Hepatocyte (in vitro differentiated cells): ENCODE measurements around the gene SH3RF3.

Source experiments
- EZH2 ChIP-seq: fragments of 200-600 bp; sonication (generic); IDR thresholded peaks from 2 replicates; pipeline ENCODE4 v1.6.1; 2016; ENCODE audit warnings: antibody characterized with exemption, mild to moderate bottlenecking, borderline replicate concordance
- TF ChIP-seq, protein P1 (sequence below): fragments of 200-600 bp; sonication (generic); IDR thresholded peaks from 2 replicates; pipeline ENCODE4 v1.5.1; 2016; ENCODE audit warnings: antibody characterized with exemption, mild to moderate bottlenecking; ENCODE audit not compliant: poor library complexity

DNA sequence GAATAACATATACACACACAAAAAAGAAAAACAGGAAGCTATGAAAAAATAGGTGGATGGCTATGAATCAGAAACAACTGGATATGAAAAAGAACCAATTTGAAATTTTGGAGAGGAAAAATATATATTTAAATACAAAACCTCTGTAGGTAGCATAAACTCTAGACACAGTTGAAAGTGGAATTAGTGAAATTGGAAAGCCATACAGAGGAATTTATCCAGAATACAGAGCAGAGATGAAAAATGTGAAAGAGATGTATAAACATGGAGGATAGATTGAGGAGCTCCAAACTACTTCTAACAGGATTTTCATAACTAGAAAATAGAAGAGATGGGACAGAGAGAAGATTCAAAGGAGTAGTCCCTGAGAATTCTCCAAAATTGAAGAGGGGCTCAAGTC is 315.9 kb downstream of the SH3RF3 start:
- TF ChIP-seq, protein P1, sequence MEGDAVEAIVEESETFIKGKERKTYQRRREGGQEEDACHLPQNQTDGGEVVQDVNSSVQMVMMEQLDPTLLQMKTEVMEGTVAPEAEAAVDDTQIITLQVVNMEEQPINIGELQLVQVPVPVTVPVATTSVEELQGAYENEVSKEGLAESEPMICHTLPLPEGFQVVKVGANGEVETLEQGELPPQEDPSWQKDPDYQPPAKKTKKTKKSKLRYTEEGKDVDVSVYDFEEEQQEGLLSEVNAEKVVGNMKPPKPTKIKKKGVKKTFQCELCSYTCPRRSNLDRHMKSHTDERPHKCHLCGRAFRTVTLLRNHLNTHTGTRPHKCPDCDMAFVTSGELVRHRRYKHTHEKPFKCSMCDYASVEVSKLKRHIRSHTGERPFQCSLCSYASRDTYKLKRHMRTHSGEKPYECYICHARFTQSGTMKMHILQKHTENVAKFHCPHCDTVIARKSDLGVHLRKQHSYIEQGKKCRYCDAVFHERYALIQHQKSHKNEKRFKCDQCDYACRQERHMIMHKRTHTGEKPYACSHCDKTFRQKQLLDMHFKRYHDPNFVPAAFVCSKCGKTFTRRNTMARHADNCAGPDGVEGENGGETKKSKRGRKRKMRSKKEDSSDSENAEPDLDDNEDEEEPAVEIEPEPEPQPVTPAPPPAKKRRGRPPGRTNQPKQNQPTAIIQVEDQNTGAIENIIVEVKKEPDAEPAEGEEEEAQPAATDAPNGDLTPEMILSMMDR, result no peak
- no peak for TF ChIP-seq EZH2
